ENCODE results near the gene ZNF438.
"Not testable (repeated sequence)": the region's sequence is repeated elsewhere in the genome, so short reads cannot be mapped to it uniquely, and the experiment has no call there.

The ZNF438 gene

GRCh38 chr10:30798646-30799185 lies 232.9 kb downstream of the ZNF438 start:
- no peaks in the 10 kb centered on the region for H3K36me3 ChIP-seq (ENCODE audit: control insufficient read depth in 1 of 2, insufficient read depth in 2 of 2, low read depth in 1 of 2, low read length in 2 of 2)

DNA sequence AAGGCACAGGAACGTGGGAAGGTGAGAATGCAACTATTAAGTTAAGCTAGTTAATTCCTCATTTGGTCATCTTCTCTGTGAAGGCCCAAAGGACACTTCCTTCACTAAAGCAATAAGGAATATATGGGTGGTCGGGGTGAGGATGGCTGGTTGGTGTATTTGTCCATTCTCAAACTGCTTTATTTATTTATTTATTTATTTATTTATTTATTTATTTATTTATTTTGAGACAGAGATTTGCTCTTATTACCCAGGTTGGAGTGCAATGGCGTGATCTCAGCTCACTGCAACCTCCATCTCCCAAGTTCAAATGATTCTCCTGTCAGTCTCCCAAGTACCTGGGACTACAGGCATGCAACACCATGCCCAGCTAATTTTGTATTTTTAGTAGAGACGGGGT lies 236.6 kb downstream of the ZNF438 start:
- H3K18ac ChIP-seq (ENCODE audit: low read depth in 1 of 2, low read length in 2 of 2); H3K4me3 ChIP-seq (ENCODE audit: insufficient read depth in 1 of 2, low read depth in 1 of 2, low read length in 2 of 2); H4K91ac ChIP-seq (ENCODE audit: low read length); H3K14ac ChIP-seq (ENCODE audit: low read length in 2 of 2); H3K36me3 ChIP-seq (ENCODE audit: control insufficient read depth in 1 of 2, insufficient read depth in 2 of 2, low read depth in 1 of 2, low read length in 2 of 2); H3K9me3 ChIP-seq (ENCODE audit: control insufficient read depth, low read length); H4K8ac ChIP-seq (ENCODE audit: low read length); H2AFZ ChIP-seq (ENCODE audit: low read depth, low read length); H3K27ac ChIP-seq (ENCODE audit: low read length, poor library complexity, severe bottlenecking); DNase-seq; H2AK5ac ChIP-seq (ENCODE audit: low read length, severe bottlenecking); H2BK120ac ChIP-seq (ENCODE audit: low read depth, low read length); H3K4me1 ChIP-seq (ENCODE audit: control insufficient read depth, insufficient read depth, low read depth, low read length); H3K27me3 ChIP-seq (ENCODE audit: control insufficient read depth in 1 of 2, insufficient read depth in 1 of 2, low read length in 2 of 2); H3K23ac ChIP-seq (ENCODE audit: low read length in 2 of 2); H3K79me1 ChIP-seq (replicated peaks; ENCODE audit: low read length, poor library complexity, severe bottlenecking); H3K4me2 ChIP-seq (ENCODE audit: low read length, poor library complexity, severe bottlenecking); H2BK5ac ChIP-seq (ENCODE audit: low read depth, low read length, poor library complexity, severe bottlenecking); H2BK12ac ChIP-seq (ENCODE audit: low read length in 2 of 2); H3K9ac ChIP-seq (ENCODE audit: low read length); H2BK15ac ChIP-seq (ENCODE audit: low read depth, poor library complexity, severe bottlenecking); H3K4ac ChIP-seq (ENCODE audit: low read depth in 1 of 2, low read length in 2 of 2): not testable (repeated sequence)
- 94% methylated on average over 3 of the region's 4 CpGs for WGBS

More at GRCh38 chr10:30798646-30799185, 232.9 kb downstream of the ZNF438 start:
- H3K4me3 ChIP-seq (ENCODE audit: insufficient read depth in 1 of 2, low read depth in 1 of 2, low read length in 2 of 2), result no peak overlapping the region
- no peak overlapping the region for H3K27ac ChIP-seq (ENCODE audit: low read length, poor library complexity, severe bottlenecking)
- no peak overlapping the region for H4K91ac ChIP-seq (ENCODE audit: low read length)
- no peak overlapping the region for H2BK12ac ChIP-seq (ENCODE audit: low read length in 2 of 2)
- H3K27me3 ChIP-seq (ENCODE audit: control insufficient read depth in 1 of 2, insufficient read depth in 1 of 2, low read length in 2 of 2), result no peaks in the 10 kb centered on the region
- 89% methylated on average over 14 of the region's 14 CpGs for WGBS
- no peak overlapping the region for H3K14ac ChIP-seq (ENCODE audit: low read length in 2 of 2)
- no peak overlapping the region for H2AFZ ChIP-seq (ENCODE audit: low read depth, low read length)
- H3K9ac ChIP-seq (ENCODE audit: low read length), result no peak overlapping the region
- no peak overlapping the region for H2AK5ac ChIP-seq (ENCODE audit: low read length, severe bottlenecking)
- no peak overlapping the region for H2BK120ac ChIP-seq (ENCODE audit: low read depth, low read length)
- no peak overlapping the region for H2BK5ac ChIP-seq (ENCODE audit: low read depth, low read length, poor library complexity, severe bottlenecking)
- H4K8ac ChIP-seq (ENCODE audit: low read length), result no peak overlapping the region
- no peaks in the 10 kb centered on the region for H3K79me1 ChIP-seq (replicated peaks; ENCODE audit: low read length, poor library complexity, severe bottlenecking)
- H3K23ac ChIP-seq (ENCODE audit: low read length in 2 of 2), result no peak overlapping the region
- H3K4me1 ChIP-seq (ENCODE audit: control insufficient read depth, insufficient read depth, low read depth, low read length), result no peaks in the 10 kb centered on the region
- H3K18ac ChIP-seq (ENCODE audit: low read depth in 1 of 2, low read length in 2 of 2), result no peak overlapping the region
- DNase-seq, result no peak
- H3K4ac ChIP-seq (ENCODE audit: low read depth in 1 of 2, low read length in 2 of 2), result no peak overlapping the region
- no peak overlapping the region for H3K4me2 ChIP-seq (ENCODE audit: low read length, poor library complexity, severe bottlenecking)
- H2BK15ac ChIP-seq (ENCODE audit: low read depth, poor library complexity, severe bottlenecking), result no peak overlapping the region
- H3K9me3 ChIP-seq (ENCODE audit: control insufficient read depth, low read length), result no peaks in the 10 kb centered on the region

All from mesenchymal stem cell (in vitro differentiated cells and primary cell).